ENCODE results near the gene PRKCB.

GRCh38 chr16:23871924-23872323 is 36.1 kb downstream of the PRKCB start:
- TF ChIP-seq CTCF (conservative IDR thresholded peaks at IDR 0.05; ENCODE audit: low read length) (no peak), EZH2phosphoT487 (IDR thresholded peaks at IDR 0.05; ENCODE audit: borderline replicate concordance, low read depth, low read length) (no peak)

Data from OCI-LY7 (cell line).